HEK293T (cell line): Measurements from ENCODE around the gene CD300H.

ENCODE experiments used
- CTBP1 ChIP-seq: fragments of 450-650 bp; IDR thresholded peaks from 2 replicates; pipeline ENCODE4 v1.6.1; 2016; ENCODE audit warnings: borderline replicate concordance
- ELF4 ChIP-seq: fragments of 450-650 bp; IDR thresholded peaks from 2 replicates; pipeline ENCODE4 v1.6.1; 2017; ENCODE audit warnings: antibody characterized with exemption
- FOXA1 ChIP-seq: fragments of 450-650 bp; IDR thresholded peaks from 2 replicates; pipeline ENCODE4 v1.6.1; 2016; ENCODE audit warnings: mild to moderate bottlenecking
- LEF1 ChIP-seq: fragments of 450-650 bp; IDR thresholded peaks from 2 replicates; pipeline ENCODE4 v1.6.1; 2017; ENCODE audit warnings: mild to moderate bottlenecking, borderline replicate concordance

DNA sequence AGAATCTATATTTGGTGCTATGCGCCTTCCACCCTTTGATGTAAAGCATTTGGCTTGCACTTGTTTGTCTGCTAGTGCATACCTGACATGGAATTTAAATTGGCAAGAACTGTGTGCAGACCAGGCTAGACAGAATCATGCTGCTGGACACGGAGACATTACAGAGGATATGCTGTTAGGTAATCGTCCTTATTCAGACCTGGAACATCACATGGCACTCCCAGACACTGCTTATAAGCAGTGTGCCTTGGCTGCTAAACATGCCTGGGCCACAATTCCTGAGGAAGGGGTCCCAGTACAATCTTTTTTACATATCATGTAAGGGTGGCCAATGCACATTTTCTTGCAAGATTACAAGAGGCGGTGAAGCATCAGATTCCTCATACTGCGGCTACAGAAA is 18.4 kb upstream of the CD300H start:
- TF ChIP-seq CTBP1 (no peak), FOXA1 (no peak), ELF4 (no peak), LEF1 (no peak)
